Activated T-helper 1 cell treated with anti-CD3 and anti-CD28 coated beads, Interleukin-12 subunit alpha, Interleukin-12 subunit beta, Interleukin-2, Interleukin-4 antibody, amounts not matched to agents 30 ng/mL and 10 ng/mL and 1 ng/mL, durations not matched to agents 14 hours and 24 hours and 36 hours (primary cell): ENCODE measurements around the gene TYRO3. TPM values are rescaled to one million over a fixed set of nuclear protein-coding genes. Genes with fewer than 3 reads are reported as not detected.
A peak's percentile ranks its signal among the peaks of the same experiment; 100 is the strongest.

Experiments
- DNase-seq: peaks from one replicate; pipeline ENCODE4 v3.0.0; 2021; ENCODE audit warnings: low spot score
- H3K27ac Mint-ChIP-seq: one replicate; pipeline ENCODE4 v1.8.0; 2021; ENCODE audit warnings: mild to moderate bottlenecking, mixed read lengths
- H3K27me3 Mint-ChIP-seq: one replicate; pipeline ENCODE4 v1.8.0; 2022; ENCODE audit warnings: mild to moderate bottlenecking, moderate library complexity, mixed read lengths; ENCODE audit not compliant: insufficient read depth
- H3K36me3 Mint-ChIP-seq: one replicate; pipeline ENCODE4 v1.8.0; 2021; ENCODE audit warnings: low read depth, mixed read lengths
- H3K4me1 Mint-ChIP-seq: one replicate; pipeline ENCODE4 v1.8.0; 2021; ENCODE audit warnings: low read depth, mixed read lengths
- H3K4me3 Mint-ChIP-seq: one replicate; pipeline ENCODE4 v1.8.0; 2021; ENCODE audit warnings: mild to moderate bottlenecking, moderate library complexity, mixed read lengths
- H3K9me3 Mint-ChIP-seq: one replicate; pipeline ENCODE4 v1.8.0; 2021; ENCODE audit warnings: mixed read lengths
- intact Hi-C: fragments of 100-400 bp; cut with micrococcal nuclease; formaldehyde crosslinking; loops from one replicate; pipeline ENCODE4 v1.15.1; 2024
- total RNA-seq: library from RNA; stranded (reverse); gene quantifications from 2 replicates; pipeline ENCODE4 v1.2.3, GENCODE V29; 2022

The TYRO3 gene
- total RNA-seq, 1 donor from 2014 or later = 2.6 TPM

DNA sequence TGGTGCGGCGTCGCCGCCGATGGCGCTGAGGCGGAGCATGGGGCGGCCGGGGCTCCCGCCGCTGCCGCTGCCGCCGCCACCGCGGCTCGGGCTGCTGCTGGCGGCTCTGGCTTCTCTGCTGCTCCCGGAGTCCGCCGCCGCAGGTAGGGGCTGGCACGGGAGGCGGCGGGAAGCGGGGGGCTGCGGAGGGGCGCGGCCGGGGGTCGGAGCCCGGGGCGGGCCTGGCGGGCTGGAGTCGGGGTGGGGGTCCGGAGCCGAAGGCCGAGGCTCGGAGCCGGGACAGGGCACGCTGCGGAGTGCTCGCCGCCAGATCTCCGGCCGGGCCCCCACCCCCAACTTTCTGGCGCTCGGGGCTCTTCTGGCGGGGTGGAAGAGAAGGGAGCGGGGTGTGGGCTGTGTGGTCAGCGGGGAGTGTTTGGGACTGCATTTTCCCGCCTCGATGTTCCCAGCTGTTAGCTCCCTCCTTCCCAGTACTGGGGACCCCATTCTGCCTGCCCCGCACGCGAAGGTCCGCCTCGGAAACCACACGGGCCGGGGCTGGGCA lies 299 bp downstream of the TYRO3 start:
- DNase-seq = no peak
- Mint-ChIP-seq H3K4me1 (peaks cover 19% of the 10 kb centered on the region), H3K4me3 (peak overlapping the region; percentile 81), H3K27me3 (peaks cover 49% of the 10 kb centered on the region), H3K9me3 (no peaks in the 10 kb centered on the region), H3K36me3 (peaks cover 2% of the 10 kb centered on the region), H3K27ac (no peak overlapping the region)
- intact Hi-C loops = loop anchor here (5.0 kb wide), 2 partner anchors 67 to 92 kb away; partner anchors contain the start of gene ITPKA

- no peak overlapping the region for H3K27ac Mint-ChIP-seq
- no peaks in the 10 kb centered on the region for H3K9me3 Mint-ChIP-seq
- peaks cover 43% of the 10 kb centered on the region for H3K27me3 Mint-ChIP-seq
- H3K4me3 Mint-ChIP-seq = peak overlapping the region; percentile 58
- intact Hi-C loops = loop anchor here (10.0 kb wide), 1 partner anchor 344 kb away; no protein-coding TSS in a partner anchor
- H3K36me3 Mint-ChIP-seq = peaks cover 2% of the 10 kb centered on the region
- no peak for DNase-seq
- peaks cover 12% of the 10 kb centered on the region for H3K4me1 Mint-ChIP-seq
Observed at GRCh38 chr15:41560572-41560874, 1.5 kb downstream of the TYRO3 start.

- Mint-ChIP-seq H3K4me1 (peaks cover 12% of the 10 kb centered on the region), H3K9me3 (no peaks in the 10 kb centered on the region), H3K27me3 (peaks cover 39% of the 10 kb centered on the region), H3K27ac (no peak overlapping the region), H3K4me3 (peak overlapping the region; percentile 58), H3K36me3 (peaks cover 2% of the 10 kb centered on the region)
- intact Hi-C loops = loop anchor here (10.0 kb wide), 1 partner anchor 344 kb away; no protein-coding TSS in a partner anchor
- no peak for DNase-seq
Observed at GRCh38 chr15:41561104-41561776, 2.2 kb downstream of the TYRO3 start.

DNA sequence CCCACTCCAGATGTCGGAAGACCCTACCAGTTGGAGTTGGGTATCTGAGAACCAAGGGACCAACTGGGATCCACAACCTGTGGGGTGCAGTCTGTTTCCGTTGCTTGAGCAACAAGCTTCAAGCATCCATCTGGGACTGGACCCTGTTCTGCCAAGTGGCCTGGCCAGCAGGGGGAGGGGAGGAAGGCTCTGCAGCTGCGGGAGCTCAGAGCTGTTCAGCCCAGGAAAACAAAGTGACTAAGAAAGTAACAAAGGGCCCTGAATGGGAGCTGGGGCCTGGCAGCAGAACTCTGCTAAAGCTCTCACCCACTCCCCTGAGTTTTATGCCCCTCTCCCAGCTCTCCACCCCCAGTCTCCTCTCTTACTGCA lies 2.7 kb downstream of the TYRO3 start:
- DNase-seq = no peak
- peaks cover 35% of the 10 kb centered on the region for H3K27me3 Mint-ChIP-seq
- intact Hi-C loops = loop anchor here (10.0 kb wide), 1 partner anchor 343 kb away; no protein-coding TSS in a partner anchor
- peaks cover 2% of the 10 kb centered on the region for H3K36me3 Mint-ChIP-seq
- no peak overlapping the region for H3K4me3 Mint-ChIP-seq
- no peaks in the 10 kb centered on the region for H3K9me3 Mint-ChIP-seq
- no peak overlapping the region for H3K27ac Mint-ChIP-seq
- H3K4me1 Mint-ChIP-seq = peaks cover 12% of the 10 kb centered on the region

DNA sequence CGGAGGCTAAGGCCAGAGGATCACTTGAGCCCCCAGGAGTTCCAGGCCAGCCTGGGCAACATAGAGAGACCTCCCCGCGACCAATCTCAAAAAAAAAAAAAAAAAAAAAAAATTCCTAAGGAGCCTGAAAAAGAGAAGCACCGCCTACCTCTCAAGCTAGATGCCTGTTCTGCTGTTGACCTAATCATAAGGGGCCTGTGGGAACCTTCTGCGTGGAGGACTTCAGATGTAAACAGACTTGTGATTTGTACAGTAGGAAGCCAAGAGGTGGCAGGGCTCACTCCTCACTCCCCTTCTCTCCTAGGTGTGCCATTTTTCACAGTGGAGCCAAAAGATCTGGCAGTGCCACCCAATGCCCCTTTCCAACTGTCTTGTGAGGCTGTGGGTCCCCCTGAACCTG lies 3.2 kb downstream of the TYRO3 start:
- Mint-ChIP-seq H3K36me3 (peaks cover 2% of the 10 kb centered on the region), H3K27ac (no peak overlapping the region), H3K4me3 (no peak overlapping the region), H3K9me3 (no peaks in the 10 kb centered on the region), H3K27me3 (peaks cover 32% of the 10 kb centered on the region), H3K4me1 (peaks cover 12% of the 10 kb centered on the region)
- intact Hi-C loops = loop anchor here (10.0 kb wide), 1 partner anchor 343 kb away; no protein-coding TSS in a partner anchor
- no peak for DNase-seq

- no peaks in the 10 kb centered on the region for H3K9me3 Mint-ChIP-seq
- intact Hi-C loops = loop anchor here (10.0 kb wide), 1 partner anchor 342 kb away; no protein-coding TSS in a partner anchor
- no peak overlapping the region for H3K4me3 Mint-ChIP-seq
- H3K36me3 Mint-ChIP-seq = peaks cover 2% of the 10 kb centered on the region
- no peak for DNase-seq
- peaks cover 32% of the 10 kb centered on the region for H3K27me3 Mint-ChIP-seq
- H3K27ac Mint-ChIP-seq = no peak overlapping the region
- H3K4me1 Mint-ChIP-seq = peaks cover 8% of the 10 kb centered on the region
Observed at GRCh38 chr15:41562784-41563198, 3.8 kb downstream of the TYRO3 start.

- intact Hi-C loops = loop anchor here (10.0 kb wide), 1 partner anchor 340 kb away; no protein-coding TSS in a partner anchor
Observed at GRCh38 chr15:41564286-41564959, 5.4 kb downstream of the TYRO3 start.

DNA sequence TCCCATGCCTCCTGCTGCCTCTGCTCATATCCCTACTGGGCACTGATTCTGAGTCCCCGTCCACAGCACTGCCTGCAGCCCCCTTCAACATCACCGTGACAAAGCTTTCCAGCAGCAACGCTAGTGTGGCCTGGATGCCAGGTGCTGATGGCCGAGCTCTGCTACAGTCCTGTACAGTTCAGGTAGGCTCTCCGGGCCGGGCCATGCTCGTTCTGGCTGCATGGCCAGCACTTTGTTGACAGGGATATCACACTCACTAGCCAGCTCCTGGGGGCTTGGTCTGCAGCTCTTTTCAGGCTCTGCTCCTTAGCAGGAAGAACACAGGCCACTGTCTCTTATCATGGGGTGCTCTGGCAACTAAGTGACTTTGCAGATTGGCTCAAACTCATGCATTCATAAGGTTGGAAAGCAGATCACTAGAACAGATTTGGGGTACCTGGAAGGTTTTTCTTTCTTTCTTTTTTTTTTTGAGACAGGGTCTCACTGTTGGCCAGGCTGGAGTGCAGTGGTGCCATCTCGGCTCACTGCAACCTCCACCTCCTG lies 6.0 kb downstream of the TYRO3 start:
- no peak for DNase-seq
- Mint-ChIP-seq H3K27me3 (peaks cover 21% of the 10 kb centered on the region), H3K36me3 (no peaks in the 10 kb centered on the region), H3K4me1 (no peaks in the 10 kb centered on the region), H3K27ac (no peak overlapping the region), H3K4me3 (no peak overlapping the region), H3K9me3 (no peaks in the 10 kb centered on the region)
- intact Hi-C loops = loop anchor here (10.0 kb wide), 1 partner anchor 340 kb away; no protein-coding TSS in a partner anchor

More at GRCh38 chr15:41564286-41564959, 5.4 kb downstream of the TYRO3 start:
- no peaks in the 10 kb centered on the region for H3K36me3 Mint-ChIP-seq
- H3K27me3 Mint-ChIP-seq = peaks cover 27% of the 10 kb centered on the region
- DNase-seq = no peak
- no peaks in the 10 kb centered on the region for H3K4me1 Mint-ChIP-seq
- no peak overlapping the region for H3K27ac Mint-ChIP-seq
- no peak overlapping the region for H3K4me3 Mint-ChIP-seq
- H3K9me3 Mint-ChIP-seq = no peaks in the 10 kb centered on the region

DNA sequence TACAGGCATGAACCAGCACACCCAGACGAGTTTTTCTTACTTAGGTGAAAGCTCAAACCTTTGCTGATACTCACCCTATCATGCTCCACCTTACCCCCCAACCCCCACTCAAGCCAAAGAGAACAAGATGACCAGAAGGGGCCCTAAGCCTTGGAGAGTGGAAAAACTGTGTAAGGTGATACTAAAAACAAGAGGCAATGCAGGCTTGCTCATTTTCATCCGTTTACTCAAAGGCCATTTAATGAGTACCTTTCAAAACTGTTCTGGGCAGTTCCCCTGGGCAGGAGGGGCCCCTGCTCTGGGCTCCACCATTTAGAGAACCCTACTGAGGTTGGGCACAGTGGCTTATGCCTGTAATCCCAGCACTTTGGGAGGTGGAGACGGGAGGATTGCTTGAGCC lies 6.7 kb downstream of the TYRO3 start:
- Mint-ChIP-seq H3K9me3 (no peaks in the 10 kb centered on the region), H3K27me3 (peaks cover 15% of the 10 kb centered on the region), H3K4me3 (no peak overlapping the region), H3K36me3 (no peaks in the 10 kb centered on the region), H3K27ac (no peak overlapping the region), H3K4me1 (no peaks in the 10 kb centered on the region)
- intact Hi-C loops = loop anchor here (10.0 kb wide), 1 partner anchor 339 kb away; no protein-coding TSS in a partner anchor
- no peak for DNase-seq

- Mint-ChIP-seq H3K4me3 (no peak overlapping the region), H3K4me1 (no peaks in the 10 kb centered on the region), H3K9me3 (no peaks in the 10 kb centered on the region), H3K27me3 (peaks cover 10% of the 10 kb centered on the region), H3K27ac (no peak overlapping the region), H3K36me3 (no peaks in the 10 kb centered on the region)
- intact Hi-C loops = loop anchor here (10.0 kb wide), 1 partner anchor 338 kb away; no protein-coding TSS in a partner anchor
- no peak for DNase-seq
Observed at GRCh38 chr15:41566121-41566885, 7.3 kb downstream of the TYRO3 start.

DNA sequence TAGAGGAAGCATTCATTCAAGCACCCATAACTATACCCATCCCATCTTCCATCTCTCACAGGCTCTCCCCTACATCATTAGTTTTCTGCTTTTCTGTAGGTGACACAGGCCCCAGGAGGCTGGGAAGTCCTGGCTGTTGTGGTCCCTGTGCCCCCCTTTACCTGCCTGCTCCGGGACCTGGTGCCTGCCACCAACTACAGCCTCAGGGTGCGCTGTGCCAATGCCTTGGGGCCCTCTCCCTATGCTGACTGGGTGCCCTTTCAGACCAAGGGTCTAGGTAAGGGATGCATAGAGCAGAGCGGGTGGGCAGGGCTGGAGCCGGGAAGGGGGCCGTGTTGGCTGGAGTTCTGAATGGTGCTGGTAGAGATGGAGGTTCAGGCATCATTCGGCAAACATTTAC lies 8.2 kb downstream of the TYRO3 start:
- no peak overlapping the region for H3K4me3 Mint-ChIP-seq

GRCh38 chr15:41567862-41568261 lies 8.8 kb downstream of the TYRO3 start:
- intact Hi-C loops = loop anchor here (10.0 kb wide), 1 partner anchor 337 kb away; no protein-coding TSS in a partner anchor
- no peaks in the 10 kb centered on the region for H3K9me3 Mint-ChIP-seq
- H3K27me3 Mint-ChIP-seq = peaks cover 7% of the 10 kb centered on the region
- no peak overlapping the region for H3K27ac Mint-ChIP-seq
- H3K4me3 Mint-ChIP-seq = no peak overlapping the region
- no peak for DNase-seq
- no peaks in the 10 kb centered on the region for H3K4me1 Mint-ChIP-seq
- no peaks in the 10 kb centered on the region for H3K36me3 Mint-ChIP-seq

More for the DNA sequence above, 8.2 kb downstream of the TYRO3 start:
- Mint-ChIP-seq H3K27ac (no peak overlapping the region), H3K36me3 (no peaks in the 10 kb centered on the region), H3K9me3 (no peaks in the 10 kb centered on the region), H3K4me1 (no peaks in the 10 kb centered on the region), H3K27me3 (peaks cover 9% of the 10 kb centered on the region)
- intact Hi-C loops = loop anchor here (10.0 kb wide), 1 partner anchor 338 kb away; no protein-coding TSS in a partner anchor
- no peak for DNase-seq
